ENCODE data around the gene DDRGK1.

Gene DDRGK1

DNA sequence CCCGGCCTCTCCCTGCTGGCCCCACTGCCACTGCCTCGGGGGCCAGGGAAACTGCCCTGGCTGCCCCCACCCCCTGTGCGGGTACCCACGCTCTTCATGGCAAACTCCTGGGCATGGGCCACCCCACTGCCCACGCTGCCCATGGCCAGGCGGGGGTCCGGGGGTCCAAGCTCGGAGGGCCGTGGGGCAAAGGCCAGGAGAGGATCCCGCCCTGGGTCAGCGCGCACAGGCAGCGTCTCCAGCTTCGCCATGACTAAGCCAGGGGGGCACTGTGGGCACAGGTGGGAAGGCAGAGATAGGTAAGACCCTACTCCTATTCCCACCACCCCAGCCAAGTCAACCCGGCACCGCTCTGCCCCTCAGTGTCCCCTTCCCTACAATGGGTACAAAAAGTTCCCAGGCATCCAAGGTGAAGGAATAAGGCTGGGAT, 37.6 kb downstream of the DDRGK1 start:
- Histone ChIP-seq H3K4me2 (ENCODE audit: low read length) (no peak overlapping the region), H2AFZ (ENCODE audit: low read length) (no peak overlapping the region), H3K9ac (ENCODE audit: low read length) (no peak overlapping the region), H3K36me3 (ENCODE audit: insufficient read depth, low read length) (no peaks in the 10 kb centered on the region), H3K27me3 (ENCODE audit: insufficient read depth, low read length) (no peaks in the 10 kb centered on the region), H3K27ac (ENCODE audit: low read depth, low read length, poor library complexity, severe bottlenecking) (no peak overlapping the region), H3K4me3 (ENCODE audit: low read depth, low read length, poor library complexity, severe bottlenecking) (no peak overlapping the region), H3K9me3 (ENCODE audit: low read length) (no peaks in the 10 kb centered on the region), H3K9me2 (ENCODE audit: low read depth, low read length) (no peaks in the 10 kb centered on the region), H4K20me1 (ENCODE audit: insufficient read depth, low read length) (no peaks in the 10 kb centered on the region), H3F3A (ENCODE audit: insufficient read depth, low read length) (no peaks in the 10 kb centered on the region), H3K79me2 (ENCODE audit: insufficient read depth, low read length) (no peaks in the 10 kb centered on the region), H3K4me1 (ENCODE audit: insufficient read depth, low read length, severe bottlenecking) (no peaks in the 10 kb centered on the region)
- TF ChIP-seq, protein P1, sequence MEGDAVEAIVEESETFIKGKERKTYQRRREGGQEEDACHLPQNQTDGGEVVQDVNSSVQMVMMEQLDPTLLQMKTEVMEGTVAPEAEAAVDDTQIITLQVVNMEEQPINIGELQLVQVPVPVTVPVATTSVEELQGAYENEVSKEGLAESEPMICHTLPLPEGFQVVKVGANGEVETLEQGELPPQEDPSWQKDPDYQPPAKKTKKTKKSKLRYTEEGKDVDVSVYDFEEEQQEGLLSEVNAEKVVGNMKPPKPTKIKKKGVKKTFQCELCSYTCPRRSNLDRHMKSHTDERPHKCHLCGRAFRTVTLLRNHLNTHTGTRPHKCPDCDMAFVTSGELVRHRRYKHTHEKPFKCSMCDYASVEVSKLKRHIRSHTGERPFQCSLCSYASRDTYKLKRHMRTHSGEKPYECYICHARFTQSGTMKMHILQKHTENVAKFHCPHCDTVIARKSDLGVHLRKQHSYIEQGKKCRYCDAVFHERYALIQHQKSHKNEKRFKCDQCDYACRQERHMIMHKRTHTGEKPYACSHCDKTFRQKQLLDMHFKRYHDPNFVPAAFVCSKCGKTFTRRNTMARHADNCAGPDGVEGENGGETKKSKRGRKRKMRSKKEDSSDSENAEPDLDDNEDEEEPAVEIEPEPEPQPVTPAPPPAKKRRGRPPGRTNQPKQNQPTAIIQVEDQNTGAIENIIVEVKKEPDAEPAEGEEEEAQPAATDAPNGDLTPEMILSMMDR (IDR thresholded peaks at IDR 0.05; ENCODE audit: low read length): no peak

GRCh38 chr20:3166338-3166912, 38.1 kb downstream of the DDRGK1 start:
- Histone ChIP-seq H3K79me2 (ENCODE audit: insufficient read depth, low read length) (no peaks in the 10 kb centered on the region), H2AFZ (ENCODE audit: low read length) (no peak overlapping the region), H3K4me3 (ENCODE audit: low read depth, low read length, poor library complexity, severe bottlenecking) (no peak overlapping the region), H3F3A (ENCODE audit: insufficient read depth, low read length) (no peaks in the 10 kb centered on the region), H3K4me1 (ENCODE audit: insufficient read depth, low read length, severe bottlenecking) (no peaks in the 10 kb centered on the region), H3K27ac (ENCODE audit: low read depth, low read length, poor library complexity, severe bottlenecking) (no peak overlapping the region), H3K9me3 (ENCODE audit: low read length) (no peaks in the 10 kb centered on the region), H3K27me3 (ENCODE audit: insufficient read depth, low read length) (no peaks in the 10 kb centered on the region), H3K4me2 (ENCODE audit: low read length) (no peak overlapping the region), H4K20me1 (ENCODE audit: insufficient read depth, low read length) (no peaks in the 10 kb centered on the region), H3K9me2 (ENCODE audit: low read depth, low read length) (no peaks in the 10 kb centered on the region), H3K9ac (ENCODE audit: low read length) (no peak overlapping the region), H3K36me3 (ENCODE audit: insufficient read depth, low read length) (no peaks in the 10 kb centered on the region)
- TF ChIP-seq, protein P1 (IDR thresholded peaks at IDR 0.05; ENCODE audit: low read length): no peak
- no peak for TF ChIP-seq EZH2 (IDR thresholded peaks at IDR 0.05; ENCODE audit: borderline replicate concordance, low read length)

DNA sequence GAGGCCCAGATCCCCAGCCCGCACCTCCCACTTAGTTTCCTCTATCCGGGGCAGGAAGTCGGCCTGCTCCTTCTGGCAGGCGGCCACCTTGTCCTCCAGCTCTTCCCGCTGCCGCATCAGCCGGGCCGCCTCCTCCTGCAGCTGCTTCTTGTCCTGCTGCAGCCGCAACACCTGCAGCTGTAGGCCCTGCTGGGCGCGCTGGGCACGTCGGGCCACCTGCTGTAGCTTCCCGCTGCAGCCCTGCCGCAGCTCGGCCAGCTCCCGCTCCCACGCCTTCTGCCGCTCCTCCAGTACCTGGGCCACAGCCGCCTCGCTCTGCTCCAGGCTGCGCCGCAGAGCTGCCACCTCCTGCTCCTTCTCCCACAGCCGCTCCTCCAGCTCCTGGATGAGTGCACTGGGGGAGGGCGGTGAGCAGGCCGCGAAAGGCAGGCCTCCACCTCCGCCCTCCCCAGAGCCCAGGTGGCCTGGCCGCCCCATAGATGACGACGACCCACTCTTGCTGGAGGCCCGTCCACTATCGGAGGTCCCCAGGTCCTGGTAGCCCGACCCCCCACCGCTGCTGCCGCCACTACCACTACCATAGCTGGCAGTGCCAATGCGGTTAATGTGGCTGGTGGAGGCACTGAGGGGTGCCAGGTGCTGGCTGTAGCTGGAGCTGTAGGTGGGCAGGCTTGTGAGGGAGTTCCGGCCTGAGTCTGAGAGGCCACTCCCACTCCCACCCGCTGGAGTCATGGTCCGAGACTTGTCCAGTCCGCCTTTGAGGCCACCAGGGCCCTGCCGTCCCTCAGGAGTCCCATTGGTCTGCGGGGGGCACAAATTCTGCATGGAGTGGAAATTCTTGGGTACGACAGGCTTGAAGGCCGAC, 38.8 kb downstream of the DDRGK1 start:
- H2AFZ ChIP-seq (ENCODE audit: low read length): no peak overlapping the region
- no peak overlapping the region for H3K4me2 ChIP-seq (ENCODE audit: low read length)
- TF ChIP-seq EZH2 (IDR thresholded peaks at IDR 0.05; ENCODE audit: borderline replicate concordance, low read length): no peak
- TF ChIP-seq, protein P1 (IDR thresholded peaks at IDR 0.05; ENCODE audit: low read length): no peak
- no peaks in the 10 kb centered on the region for H3K4me1 ChIP-seq (ENCODE audit: insufficient read depth, low read length, severe bottlenecking)
- no peaks in the 10 kb centered on the region for H3F3A ChIP-seq (ENCODE audit: insufficient read depth, low read length)
- H4K20me1 ChIP-seq (ENCODE audit: insufficient read depth, low read length): no peaks in the 10 kb centered on the region
- no peaks in the 10 kb centered on the region for H3K9me3 ChIP-seq (ENCODE audit: low read length)
- H3K36me3 ChIP-seq (ENCODE audit: insufficient read depth, low read length): no peaks in the 10 kb centered on the region
- no peak overlapping the region for H3K4me3 ChIP-seq (ENCODE audit: low read depth, low read length, poor library complexity, severe bottlenecking)
- no peaks in the 10 kb centered on the region for H3K79me2 ChIP-seq (ENCODE audit: insufficient read depth, low read length)
- H3K9me2 ChIP-seq (ENCODE audit: low read depth, low read length): no peaks in the 10 kb centered on the region
- no peak overlapping the region for H3K27ac ChIP-seq (ENCODE audit: low read depth, low read length, poor library complexity, severe bottlenecking)
- no peak overlapping the region for H3K9ac ChIP-seq (ENCODE audit: low read length)
- no peaks in the 10 kb centered on the region for H3K27me3 ChIP-seq (ENCODE audit: insufficient read depth, low read length)

Data from OCI-LY1 (cell line).